ENCODE measurements around the gene FRMPD2.

Gene FRMPD2

GRCh38 chr10:48274636-48275035, at the start of gene FRMPD2:
TSS of gene FRMPD2 (minus strand) at chr10:48274696. CDS start at chr10:48274567, 129 bp downstream.
- no peak for DNase-seq (ENCODE audit: extremely low read depth, low read depth)
- TF ChIP-seq CTCF (IDR thresholded peaks at IDR 0.05; ENCODE audit: low read depth, low read length) = no peak

GRCh38 chr10:48322017-48322416, 47.5 kb upstream of the FRMPD2 start:
- no peak for TF ChIP-seq CTCF (IDR thresholded peaks at IDR 0.05; ENCODE audit: low read depth, low read length)
- no peak for DNase-seq (ENCODE audit: extremely low read depth, low read depth)

GRCh38 chr10:48317321-48317990, 43.0 kb upstream of the FRMPD2 start:
- no peak for TF ChIP-seq CTCF (IDR thresholded peaks at IDR 0.05; ENCODE audit: low read depth, low read length)
- no peak for DNase-seq (ENCODE audit: extremely low read depth, low read depth)

- no peak for DNase-seq (ENCODE audit: extremely low read depth, low read depth)
- no peak for TF ChIP-seq CTCF (IDR thresholded peaks at IDR 0.05; ENCODE audit: low read depth, low read length)
These were observed 41.7 kb upstream of the FRMPD2 start for GRCh38 chr10:48316236-48316635.

- no peak for DNase-seq (ENCODE audit: extremely low read depth, low read depth)
- no peak for TF ChIP-seq CTCF (IDR thresholded peaks at IDR 0.05; ENCODE audit: low read depth, low read length)
These were observed 39.6 kb upstream of the FRMPD2 start for GRCh38 chr10:48314107-48314506.

- TF ChIP-seq CTCF (IDR thresholded peaks at IDR 0.05; ENCODE audit: low read depth, low read length) = peak; percentile 19
- no peak for DNase-seq (ENCODE audit: extremely low read depth, low read depth)
These were observed 35.3 kb upstream of the FRMPD2 start for GRCh38 chr10:48309711-48310226.

GRCh38 chr10:48307711-48308018, 33.2 kb upstream of the FRMPD2 start:
- no peak for DNase-seq (ENCODE audit: extremely low read depth, low read depth)
- TF ChIP-seq CTCF (IDR thresholded peaks at IDR 0.05; ENCODE audit: low read depth, low read length) = no peak
